NCI-H1930 (cell line): Measurements from ENCODE around the gene PTRHD1.

Experiments
- DNase-seq, 2 experiments: peaks; one replicate each; lab custom pipeline; 2025; lab: John Stamatoyannopoulos, UW

Gene PTRHD1

GRCh38 chr2:24756789-24757188, 36.4 kb downstream of the PTRHD1 start:
- no peak for DNase-seq

GRCh38 chr2:24754985-24755705, 38.0 kb downstream of the PTRHD1 start:
- no peak for DNase-seq

DNA sequence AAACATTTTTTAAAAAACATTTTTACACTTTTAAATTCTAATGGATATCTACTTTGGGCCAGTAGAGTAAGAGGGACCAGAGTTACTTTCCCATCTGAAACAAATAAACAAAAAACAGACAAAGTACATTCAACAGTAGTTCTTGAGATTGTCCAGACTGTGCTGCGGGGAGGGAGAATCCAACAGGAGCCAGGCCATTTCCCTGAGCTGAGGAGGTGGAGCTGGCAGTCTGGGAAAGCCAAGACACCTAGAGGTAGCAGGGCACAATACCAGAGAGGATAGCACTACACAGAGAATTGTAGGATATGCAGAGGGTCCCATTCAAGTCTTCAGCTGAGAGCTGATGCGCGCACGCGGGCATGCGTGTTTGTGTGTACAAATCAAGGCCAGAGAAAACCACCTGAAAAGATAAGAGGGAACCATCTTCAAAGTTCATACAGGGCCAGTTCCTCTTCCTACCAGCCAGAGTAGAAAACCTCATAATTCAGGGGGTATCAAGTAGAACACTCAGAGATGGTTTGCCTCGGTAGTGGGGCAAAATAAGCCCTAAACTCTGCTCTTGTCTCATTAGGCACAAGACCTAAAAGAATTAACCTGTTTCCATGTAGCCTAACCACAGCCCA, 44.0 kb downstream of the PTRHD1 start:
- no peak for DNase-seq

DNA sequence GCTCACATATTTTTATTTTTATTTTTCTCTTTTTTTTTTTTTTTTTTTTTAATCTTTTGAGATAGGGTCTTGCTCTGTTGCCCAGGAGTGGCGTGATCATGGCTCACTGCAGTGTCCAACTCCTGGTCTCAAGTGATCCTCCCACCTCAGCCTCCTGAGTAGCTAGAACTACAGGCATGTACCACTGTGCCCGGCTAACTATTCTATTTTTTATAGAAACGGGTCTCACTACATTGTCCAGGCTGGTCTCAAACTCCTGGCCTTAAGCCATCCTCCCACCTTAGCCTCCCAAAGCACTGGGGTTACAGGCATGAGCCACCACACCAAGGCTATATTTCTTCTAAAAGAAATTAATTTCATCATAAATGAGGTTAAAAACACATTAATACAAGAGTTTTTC, 45.9 kb downstream of the PTRHD1 start:
- no peak for DNase-seq

- no peak for DNase-seq
Measured at GRCh38 chr2:24745825-24746224, 47.4 kb downstream of the PTRHD1 start.

GRCh38 chr2:24744356-24744755, 48.8 kb downstream of the PTRHD1 start:
- DNase-seq, result no peak

DNA sequence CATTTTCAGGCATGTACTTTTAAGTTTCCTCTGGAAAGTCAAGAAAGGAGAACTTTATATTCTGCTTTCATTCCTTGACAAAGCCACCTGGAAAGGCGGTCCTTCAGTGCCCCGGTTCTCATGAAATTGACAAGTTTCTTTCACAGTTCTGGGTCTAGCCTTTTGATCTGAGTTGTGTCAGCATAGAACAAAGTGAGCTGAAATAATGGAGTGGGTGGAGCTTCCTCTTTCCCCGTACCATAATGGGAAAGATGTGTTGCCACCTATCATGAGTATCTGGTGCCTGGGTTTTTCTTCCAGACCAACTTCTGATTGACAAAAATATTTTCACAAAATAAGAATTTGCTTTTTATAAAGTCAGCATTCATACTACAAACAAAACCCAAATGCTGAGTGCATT, 49.3 kb downstream of the PTRHD1 start:
- DNase-seq, result no peak

DNA sequence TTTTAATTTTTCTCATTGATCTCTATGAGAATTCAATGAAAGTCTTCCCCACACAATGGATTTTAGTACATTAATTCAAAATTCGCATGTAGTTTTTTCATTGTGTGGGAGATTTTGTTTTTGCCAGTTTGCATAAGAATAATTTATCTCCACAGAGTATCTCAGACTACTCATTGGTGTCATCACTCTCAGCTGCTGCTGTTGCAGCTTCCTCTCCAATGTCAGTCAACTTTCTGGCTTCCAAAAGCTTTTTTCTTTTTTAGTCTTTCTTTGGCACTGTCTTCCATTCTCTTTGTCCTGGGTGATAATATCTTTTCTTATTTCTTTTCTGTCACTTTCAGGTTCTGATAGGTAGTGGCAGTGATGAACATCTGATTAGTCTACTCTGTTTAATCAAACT, 50.5 kb downstream of the PTRHD1 start:
- DNase-seq, result no peak

- DNase-seq, result no peak
Measured at GRCh38 chr2:24740142-24740541, 53.0 kb downstream of the PTRHD1 start.
